GM19099 (cell line): ENCODE results near the gene CACUL1.

ENCODE experiments used
- POLR2A ChIP-seq: IDR thresholded peaks from 3 replicates; pipeline ENCODE4 v1.6.1; 2011; ENCODE audit warnings: low read depth; ENCODE audit not compliant: insufficient read length; ENCODE audit errors: extremely low read depth

CACUL1 gene

DNA sequence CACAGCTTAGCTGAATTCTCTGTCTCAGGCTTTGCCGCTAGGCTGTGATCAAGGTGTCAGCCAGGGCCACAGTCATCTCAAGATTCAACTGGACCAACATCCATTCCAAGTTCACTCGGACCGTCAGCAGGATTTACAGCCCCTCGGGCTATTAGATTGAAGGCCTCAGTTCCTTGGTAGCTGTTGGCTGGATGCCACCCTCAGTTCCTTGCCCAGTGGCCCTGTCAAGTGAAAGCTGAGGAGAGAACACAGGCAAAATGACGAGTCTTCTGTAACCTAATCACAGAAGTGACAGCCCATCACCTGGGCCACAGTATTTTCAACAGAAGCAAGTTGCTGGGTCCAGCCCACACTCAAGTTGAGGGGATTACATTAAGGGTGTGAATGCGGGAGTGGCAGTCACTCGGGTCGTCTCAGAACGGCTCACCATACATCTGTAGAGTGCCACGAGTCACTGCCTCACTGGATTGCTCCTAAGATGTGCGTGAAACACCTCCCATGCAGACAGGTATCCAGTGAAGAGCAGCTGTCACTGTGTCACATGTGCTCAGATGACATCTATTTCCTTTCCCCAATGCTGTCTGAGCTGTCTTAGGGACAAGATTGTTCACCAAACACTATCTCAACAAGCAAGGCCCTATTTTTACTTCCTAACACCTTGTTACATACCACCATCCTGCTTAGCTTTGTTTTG lies 80.4 kb downstream of the CACUL1 start:
- TF ChIP-seq POLR2A: no peak

DNA sequence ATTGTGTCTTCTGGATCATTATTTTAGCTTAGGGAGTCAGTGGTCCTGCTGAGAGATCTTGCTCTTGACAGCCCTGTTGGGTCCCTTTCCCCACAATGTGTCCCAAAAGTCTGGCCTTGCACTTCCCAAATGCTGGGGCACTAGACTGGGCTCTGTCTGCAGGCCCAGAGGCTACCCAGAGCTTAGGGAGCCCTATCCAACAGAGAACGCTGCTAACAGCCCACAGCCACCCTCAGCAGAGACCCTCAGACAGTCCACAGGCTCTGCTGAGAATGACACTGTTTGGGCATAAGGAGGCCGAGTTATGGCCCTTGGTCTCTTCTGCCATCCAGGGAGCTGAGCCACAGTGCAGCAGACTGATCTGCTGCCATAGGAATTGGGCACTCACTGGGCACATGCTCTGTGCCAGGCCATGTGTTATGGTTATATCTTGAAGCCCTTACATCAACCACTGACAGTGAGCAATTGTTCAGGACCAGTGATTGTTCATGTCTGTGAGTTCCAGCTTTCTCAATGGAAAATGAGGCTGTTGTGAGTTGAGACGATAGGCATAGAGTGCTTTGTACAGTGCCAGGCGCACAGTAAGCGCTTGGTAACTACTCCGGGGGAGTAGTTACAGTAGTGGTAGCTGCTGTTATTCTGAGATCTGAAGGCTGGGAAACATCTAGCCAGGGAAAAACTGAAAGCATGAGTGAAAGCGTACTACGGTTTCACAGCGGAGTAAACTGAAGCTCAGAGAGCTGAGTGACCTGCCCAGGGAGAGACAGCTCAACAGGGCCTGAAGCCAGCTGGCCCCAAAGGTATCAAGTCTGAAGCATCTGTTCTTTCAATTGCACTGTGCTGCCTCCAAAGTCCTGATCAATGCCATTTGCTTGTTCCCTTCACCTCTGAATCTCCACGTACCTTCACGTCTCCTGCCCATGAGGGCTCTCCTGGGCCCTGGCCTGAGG lies 81.7 kb downstream of the CACUL1 start:
- TF ChIP-seq POLR2A: no peak

DNA sequence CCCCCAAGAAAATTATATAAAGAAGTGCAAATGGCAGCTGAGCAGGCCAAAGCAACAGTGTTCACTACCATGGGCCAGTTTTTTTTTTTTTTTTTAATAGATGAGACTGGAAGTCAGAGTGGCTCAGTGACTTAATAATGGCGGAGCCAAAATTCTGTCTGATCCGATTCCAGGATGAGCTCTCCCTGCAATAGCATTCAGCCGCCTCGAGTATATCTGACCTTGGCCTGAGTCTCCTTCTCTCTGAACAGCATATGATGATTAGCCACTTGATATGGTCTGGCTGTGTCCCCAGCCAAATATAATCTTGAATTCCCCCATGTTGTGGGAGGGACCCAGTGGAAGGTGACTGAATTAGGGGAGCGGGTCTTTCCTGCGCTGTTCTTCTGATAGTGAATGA lies 82.6 kb downstream of the CACUL1 start:
- no peak for TF ChIP-seq POLR2A

DNA sequence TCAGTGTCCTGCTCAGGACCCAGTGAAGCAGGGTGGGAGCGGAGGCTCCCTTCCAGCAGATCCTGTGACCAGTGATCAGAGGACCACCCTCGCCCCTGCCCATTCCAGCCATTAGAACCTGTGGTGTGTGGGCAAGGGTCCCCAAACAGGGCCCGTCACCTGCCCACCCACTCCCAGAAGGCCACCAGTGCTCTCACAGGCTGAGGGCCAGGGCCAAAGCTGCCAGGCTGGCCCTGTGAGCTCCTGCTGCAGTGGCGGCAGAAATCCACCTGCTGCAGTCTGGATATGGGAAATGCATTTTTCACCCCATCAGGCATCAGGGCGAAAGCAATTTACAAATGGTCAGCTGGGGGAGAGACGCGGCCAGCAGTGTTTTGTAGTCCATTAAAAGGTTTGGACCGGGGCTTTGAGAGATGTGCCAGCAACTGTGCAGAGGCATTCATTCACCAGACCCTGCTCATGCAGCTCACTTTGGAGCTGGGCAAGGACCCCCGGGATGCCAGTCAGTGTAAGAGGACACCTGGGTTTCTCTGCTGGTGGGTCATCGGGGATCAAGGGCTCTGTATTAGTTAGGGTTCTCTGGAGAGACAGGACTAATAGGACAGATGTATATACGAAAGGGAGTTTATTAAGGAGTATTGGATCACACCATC lies 84.2 kb downstream of the CACUL1 start:
- no peak for TF ChIP-seq POLR2A

DNA sequence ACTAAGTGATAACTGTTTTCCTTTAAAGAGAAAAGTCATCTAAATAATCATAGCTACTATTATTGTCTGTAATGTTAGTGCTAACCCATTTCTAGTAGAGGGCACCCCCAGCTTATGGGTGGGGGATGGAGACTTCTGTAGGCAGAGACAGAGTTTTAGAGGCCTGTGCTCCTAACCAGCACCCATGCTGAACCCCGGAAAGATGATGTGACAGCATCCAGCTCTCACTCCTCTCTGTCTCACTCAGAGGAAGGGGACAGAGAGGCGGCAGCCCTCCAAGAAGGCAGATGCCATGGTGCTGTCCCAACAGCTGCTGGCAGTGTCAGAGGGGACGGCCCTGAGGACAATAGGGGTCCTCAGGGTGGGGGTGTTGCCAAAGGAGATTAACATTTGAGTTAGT lies 84.9 kb downstream of the CACUL1 start:
- TF ChIP-seq POLR2A: no peak

DNA sequence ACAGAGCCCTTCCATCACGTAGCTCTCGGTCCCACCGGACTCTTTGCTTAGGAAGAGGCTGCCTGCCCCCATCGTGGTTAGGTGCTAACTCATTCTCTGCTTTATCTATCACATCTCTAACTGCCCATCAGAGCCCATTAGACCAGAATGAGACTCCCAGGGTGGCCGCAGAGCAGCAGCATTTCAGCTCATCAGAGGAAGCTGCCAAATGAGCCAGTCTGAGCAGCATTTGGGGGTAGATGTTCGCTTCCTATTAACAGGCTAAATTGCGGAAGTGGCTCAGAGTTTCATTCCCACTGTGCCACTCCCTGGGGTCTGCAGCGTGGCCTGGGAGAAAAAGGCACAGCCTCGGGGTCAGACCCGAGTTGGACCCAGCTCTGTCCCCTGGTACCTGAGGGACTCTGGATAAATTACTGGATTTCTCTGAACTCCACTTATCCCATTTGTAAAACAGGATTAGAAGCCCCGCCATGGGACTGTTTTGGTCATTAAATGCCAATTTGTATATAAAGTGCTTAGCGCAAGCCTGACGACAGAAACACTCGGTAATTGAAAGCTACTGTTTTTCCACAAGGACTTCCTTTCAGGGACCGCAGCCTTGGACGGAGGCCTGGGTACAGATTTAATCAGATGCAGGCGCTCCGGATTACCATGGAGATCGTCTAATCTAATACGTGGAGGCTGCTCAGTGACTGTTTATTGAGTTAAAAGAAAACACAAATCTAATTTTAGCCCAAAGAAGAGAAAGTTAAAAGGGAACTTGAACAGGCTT lies 85.6 kb downstream of the CACUL1 start:
- no peak for TF ChIP-seq POLR2A

DNA sequence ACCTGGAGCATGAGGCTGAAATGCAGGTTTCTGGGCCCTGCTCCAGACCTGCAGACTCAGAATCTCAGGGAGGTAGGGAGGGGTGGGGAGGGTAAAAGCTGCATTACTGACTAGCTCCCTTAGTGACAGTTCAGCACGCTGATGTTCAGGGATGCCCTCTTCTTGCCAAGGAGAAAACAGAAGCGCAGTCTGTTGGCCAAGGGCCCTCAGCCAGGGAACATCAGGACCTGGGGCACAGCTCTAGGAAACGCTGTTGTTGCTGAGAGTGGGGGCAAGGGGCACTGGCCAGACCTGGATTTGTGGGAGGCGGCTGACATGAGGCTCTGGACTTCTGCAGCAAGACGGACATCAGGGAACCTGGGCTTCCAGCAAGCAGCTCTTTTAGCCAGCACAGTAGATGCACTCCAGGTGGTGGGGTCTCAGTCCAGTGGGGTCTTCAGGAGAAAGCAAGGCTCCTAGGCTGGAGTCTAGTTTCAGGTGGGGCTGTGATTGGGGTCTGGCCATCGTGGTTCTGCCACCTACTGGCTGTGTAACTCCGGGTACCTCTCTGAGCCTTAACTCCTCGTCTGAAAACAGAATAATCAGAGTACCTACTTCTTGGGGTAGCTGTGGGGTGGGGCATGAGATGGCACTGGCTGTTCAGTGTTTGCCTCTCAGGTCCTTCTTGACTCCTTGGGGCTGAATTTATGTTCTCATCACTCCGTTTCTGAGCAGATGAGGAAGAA lies 86.4 kb downstream of the CACUL1 start:
- TF ChIP-seq POLR2A: no peak

DNA sequence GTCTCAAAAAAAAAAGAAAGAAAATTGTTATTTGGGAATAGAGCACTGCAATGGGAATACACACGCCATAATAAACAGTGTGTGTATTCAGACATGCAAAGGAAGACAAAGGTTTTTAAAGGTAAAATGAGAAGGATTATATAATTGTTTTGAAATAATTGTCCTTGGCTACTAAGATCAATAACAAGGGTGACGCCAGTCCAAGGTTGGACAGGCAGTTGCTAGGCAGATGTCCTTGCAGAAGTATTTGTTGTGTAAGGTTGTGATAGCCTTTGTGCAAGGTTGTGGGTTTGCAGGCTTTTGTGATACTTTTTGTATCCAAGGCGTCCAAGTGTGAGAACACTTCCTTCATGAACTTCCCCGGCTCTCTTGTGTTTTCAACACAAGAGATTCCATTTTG lies 87.0 kb downstream of the CACUL1 start:
- no peak for TF ChIP-seq POLR2A

DNA sequence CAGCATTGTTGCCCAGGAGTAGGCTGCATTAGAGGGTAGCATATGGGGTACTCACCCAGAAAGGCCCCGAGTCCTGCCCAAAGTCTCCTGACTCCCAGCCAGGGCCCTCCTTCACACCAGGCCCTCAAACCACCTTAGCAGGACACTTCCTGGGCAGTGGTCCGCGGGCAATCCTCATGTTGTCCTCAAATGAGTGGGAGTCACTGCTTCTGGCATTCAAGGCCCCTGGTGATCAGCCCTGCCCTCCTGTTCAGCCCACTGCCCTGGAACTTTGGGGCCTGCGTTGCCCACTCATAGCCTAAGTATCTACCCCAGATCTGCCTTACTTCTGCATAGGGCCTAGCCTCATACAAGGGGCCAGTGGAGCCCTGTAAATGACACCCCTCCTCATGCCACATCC lies 88.4 kb downstream of the CACUL1 start:
- TF ChIP-seq POLR2A: no peak

DNA sequence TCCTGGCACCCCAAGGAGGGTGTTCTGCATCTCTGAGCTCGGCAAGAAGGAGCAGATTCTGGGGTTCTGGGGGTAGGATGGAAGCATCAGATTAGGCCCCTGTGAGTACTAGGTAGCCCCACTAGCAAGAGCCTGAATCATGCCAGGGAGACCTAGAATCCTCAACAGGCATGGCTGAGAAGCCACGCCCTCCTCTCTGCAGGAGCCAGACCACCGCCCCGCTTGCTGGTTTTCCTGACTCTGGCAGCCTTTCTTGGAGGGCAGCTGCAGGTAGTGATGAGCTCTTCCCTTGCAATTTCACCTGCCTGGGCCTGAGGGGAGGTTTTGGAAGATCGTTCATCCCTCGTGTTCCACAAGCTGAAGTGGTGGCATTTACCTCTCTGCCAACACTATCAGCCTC lies 90.4 kb downstream of the CACUL1 start:
- TF ChIP-seq POLR2A: no peak

DNA sequence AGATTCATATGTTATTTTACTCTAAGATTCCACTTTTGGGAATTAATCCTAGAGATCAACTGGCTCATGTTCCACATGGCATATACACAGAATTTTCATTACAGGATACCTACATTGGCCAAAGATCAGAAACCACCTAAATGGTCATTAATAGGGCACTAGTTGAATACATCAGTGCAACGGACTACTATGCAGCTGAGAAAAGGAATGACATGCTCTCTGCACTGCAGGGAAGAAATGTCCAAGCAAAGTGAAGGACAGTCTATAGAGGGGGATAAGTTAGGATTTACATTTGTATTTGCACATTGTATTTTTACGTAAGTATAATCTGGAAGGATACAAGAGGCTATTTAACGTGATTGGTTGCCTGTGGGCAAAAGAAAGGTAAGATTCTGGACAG lies 91.6 kb downstream of the CACUL1 start:
- no peak for TF ChIP-seq POLR2A

DNA sequence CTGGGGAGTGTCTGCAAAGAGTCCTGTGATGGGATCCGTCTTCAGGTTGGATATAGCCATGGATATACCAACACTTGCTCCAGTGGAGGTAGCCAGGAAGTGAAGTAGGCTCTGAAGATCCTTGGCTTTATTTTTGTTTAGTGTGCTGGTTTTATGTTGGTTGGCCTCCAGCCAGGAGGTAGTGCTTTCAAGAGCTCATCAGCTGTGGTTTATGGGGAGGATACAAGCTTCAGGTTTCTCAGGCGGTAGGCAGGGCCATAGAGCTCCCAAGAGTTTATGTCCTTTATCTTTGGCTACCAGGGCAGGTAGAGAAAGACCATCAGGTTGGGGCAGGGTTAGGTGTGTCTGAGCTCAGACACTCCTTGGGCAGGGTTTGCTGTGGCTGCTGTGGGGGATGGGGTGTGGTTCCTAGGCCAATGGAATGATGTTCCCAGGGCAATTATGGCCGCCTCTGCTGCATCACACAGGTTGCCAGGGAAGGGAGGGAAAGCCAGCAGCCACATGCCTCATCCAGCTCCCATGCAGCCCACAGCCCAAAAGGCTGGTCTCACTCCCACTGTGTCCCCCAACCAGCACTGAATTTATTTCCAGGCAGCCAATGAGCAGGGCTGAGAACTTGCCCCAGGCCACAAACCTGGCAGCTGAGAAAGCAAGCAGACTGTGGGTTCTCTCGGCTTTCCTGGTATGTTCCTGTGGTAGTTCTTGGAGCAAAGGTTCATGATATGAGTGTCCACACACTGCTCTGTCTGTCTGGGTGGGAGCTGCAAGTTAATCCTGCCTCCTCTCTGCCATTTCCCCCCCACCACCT lies 92.3 kb downstream of the CACUL1 start:
- no peak for TF ChIP-seq POLR2A

DNA sequence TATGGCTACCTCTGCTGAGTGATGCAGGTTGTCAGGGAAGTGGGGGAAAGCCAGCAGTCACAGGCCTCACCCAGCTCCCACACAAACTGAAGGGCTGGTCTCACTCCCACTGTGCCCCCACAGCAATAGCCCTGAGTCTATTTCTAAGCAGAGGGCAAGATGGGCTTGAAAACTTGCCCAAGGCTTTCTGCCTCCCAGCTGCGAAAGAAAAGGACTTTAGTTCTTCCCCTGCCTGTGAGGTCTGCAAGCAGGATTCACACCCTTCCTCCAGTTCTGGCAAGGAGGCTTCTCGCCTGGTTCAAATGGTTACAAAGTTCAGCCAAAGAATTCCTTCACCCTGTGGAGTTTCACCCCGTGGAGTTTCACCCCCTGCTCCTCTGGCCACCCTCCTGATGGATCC lies 96.0 kb downstream of the CACUL1 start:
- TF ChIP-seq POLR2A: no peak
